AG09319 (cell line): ENCODE measurements around the gene ANKRD63.

Experiments used
- DNase-seq: peaks from one replicate; pipeline ENCODE4 v3.0.0-alpha.2; 2010; ENCODE audit warnings: low read depth; ENCODE audit errors: extremely low read depth
- CTCF ChIP-seq: IDR thresholded peaks from 2 replicates; pipeline ENCODE4 v1.5.1; 2011; ENCODE audit warnings: low read depth, mild to moderate bottlenecking, inconsistent platforms, low read length, moderate library complexity

The ANKRD63 gene

GRCh38 chr15:40282147-40282868 lies 556 bp downstream of the ANKRD63 start:
- peak; percentile 21 for TF ChIP-seq CTCF
- no peak for DNase-seq

- TF ChIP-seq CTCF: no peak
- DNase-seq: no peak
Measured at GRCh38 chr15:40281801-40282146, 1.1 kb downstream of the ANKRD63 start.

GRCh38 chr15:40281057-40281800 lies 1.6 kb downstream of the ANKRD63 start:
- DNase-seq: no peak
- no peak for TF ChIP-seq CTCF

- no peak for DNase-seq
- TF ChIP-seq CTCF: no peak
Measured at GRCh38 chr15:40280260-40281056, 2.4 kb downstream of the ANKRD63 start.

- TF ChIP-seq CTCF: peak; percentile 98
- no peak for DNase-seq
Measured at GRCh38 chr15:40279437-40280141, 3.3 kb downstream of the ANKRD63 start.

GRCh38 chr15:40278026-40278425 lies 4.8 kb downstream of the ANKRD63 start:
- TF ChIP-seq CTCF: no peak

More at GRCh38 chr15:40278026-40278425, 4.8 kb downstream of the ANKRD63 start:
- DNase-seq: no peak
